Fibroblast of skin of left quadriceps (primary cell): ENCODE measurements around the gene GPR68.
A peak's percentile ranks its signal among the peaks of the same experiment; 100 is the strongest.
"Not testable (repeated sequence)": the region's sequence is repeated elsewhere in the genome, so short reads cannot be mapped to it uniquely, and the experiment has no call there.

Source experiments
- DNase-seq, 2 experiments: peaks; one replicate each; pipeline ENCODE4 v3.0.0-alpha.2; 2013; ENCODE audit warnings: low read depth in 2 of 2

Gene GPR68

GRCh38 chr14:91190853-91191252 is 53.7 kb downstream of the GPR68 start:
- no peak for DNase-seq

- no peak for DNase-seq
Observed at GRCh38 chr14:91187271-91187670, 57.2 kb downstream of the GPR68 start.

GRCh38 chr14:91186515-91187066 is 57.9 kb downstream of the GPR68 start:
- DNase-seq, result no peak

GRCh38 chr14:91185721-91186120 is 58.8 kb downstream of the GPR68 start:
- DNase-seq, result peak; percentile 65 to 68

- no peak for DNase-seq
Observed at GRCh38 chr14:91184559-91184958, 59.9 kb downstream of the GPR68 start.

GRCh38 chr14:91182753-91183152 is 61.8 kb downstream of the GPR68 start:
- not testable (repeated sequence) for DNase-seq
